Spleen (tissue), 7 donors: ENCODE data around the gene RNPS1.

Experiments used
- CTCF ChIP-seq, 11 experiments: fragments of 200-600 bp in 7 of 11; fragments of 450-650 bp in 4 of 11; sonication (generic) in 4 of 11; IDR thresholded peaks in 8 of 11; conservative IDR thresholded peaks in 3 of 11; 1 replicate in 7 of 11; 2 replicates in 4 of 11; pipeline versions ENCODE4 v1.4.0 to v1.8.0; 2016 to 2021; ENCODE audit warnings: antibody characterized with exemption in 11 of 11, inconsistent platforms in 4 of 11, mild to moderate bottlenecking in 1 of 11
- POLR2A ChIP-seq, 3 donors: fragments of 450-650 bp; IDR thresholded peaks; one replicate each; pipeline ENCODE4 v1.5.1; 2017; ENCODE audit warnings: antibody characterized with exemption in 3 of 3, mild to moderate bottlenecking in 1 of 3
- POLR2AphosphoS5 ChIP-seq, 3 donors: sonication (generic); formaldehyde crosslinking; IDR thresholded peaks; one replicate each; pipeline ENCODE4 v1.5.1; 2017; ENCODE audit warnings: antibody characterized with exemption in 3 of 3
- donor health status: DM: no; HTN: no; CAD: no; lungs with moderate emphysema.
- donor health status: DM: no; HTN: no; CAD: no.
- donor health status: DM: no; HTN: no; CAD: no.

- TF ChIP-seq CTCF (IDR thresholded peaks at IDR 0.05 in 8 of 11, conservative IDR thresholded peaks at IDR 0.05 in 3 of 11) (no peak), POLR2A (IDR thresholded peaks at IDR 0.05) (no peak), POLR2AphosphoS5 (IDR thresholded peaks at IDR 0.05) (no peak)
Measured at GRCh38 chr16:2298621-2299020, 30.7 kb upstream of the RNPS1 start.
